HepG2 (cell line): ENCODE measurements around the gene IFI35. TPM values are rescaled to one million over a fixed set of nuclear protein-coding genes. Genes with fewer than 3 reads are reported as not detected.
A peak's percentile ranks its signal among the peaks of the same experiment; 100 is the strongest.

Experiments
- AHR ChIP-seq: IDR thresholded peaks from 2 replicates; pipeline ENCODE4 v1.6.1; 2018; ENCODE audit warnings: missing genetic modification reagents, missing compliant biosample characterization
- EHMT2 ChIP-seq: fragments of 200-600 bp; sonication (generic); IDR thresholded peaks from 2 replicates; pipeline ENCODE4 v1.7.0; 2017; ENCODE audit warnings: antibody characterized with exemption, low read depth, low read length, borderline replicate concordance
- FLYWCH1 ChIP-seq: sonication (generic); formaldehyde crosslinking; IDR thresholded peaks from 2 replicates; pipeline ENCODE4 v1.8.1; 2023; ENCODE audit warnings: mild to moderate bottlenecking, missing genetic modification reagents
- HNF4A ChIP-seq: sonication (generic); formaldehyde crosslinking; IDR thresholded peaks from 2 replicates; pipeline ENCODE4 v1.4.0; 2020; ENCODE audit warnings: missing genetic modification reagents
- NFE2L1 ChIP-seq: sonication (generic); formaldehyde crosslinking; IDR thresholded peaks from 2 replicates; pipeline ENCODE4 v1.4.0; 2020; ENCODE audit warnings: missing genetic modification reagents, mild to moderate bottlenecking, borderline replicate concordance
- NKX3-1 ChIP-seq: sonication (generic); formaldehyde crosslinking; IDR thresholded peaks from 2 replicates; pipeline ENCODE4 v1.5.0; 2020; ENCODE audit warnings: missing genetic modification reagents
- RBFOX2 ChIP-seq: fragments of 200-400 bp; formaldehyde crosslinking; IDR thresholded peaks from 2 replicates; pipeline ENCODE4 v1.6.1; 2017; ENCODE audit warnings: low read depth, mild to moderate bottlenecking, low read length
- RBM39 ChIP-seq: fragments of 200-400 bp; formaldehyde crosslinking; IDR thresholded peaks from one replicate; pipeline ENCODE4 v1.6.1; 2018; ENCODE audit warnings: antibody characterized with exemption, mild to moderate bottlenecking, low read depth, low read length; ENCODE audit not compliant: poor library complexity, severe bottlenecking
- RELA ChIP-seq: sonication (generic); formaldehyde crosslinking; IDR thresholded peaks from 2 replicates; pipeline ENCODE4 v1.4.0; 2020; ENCODE audit warnings: missing genetic modification reagents
- ZFP90 ChIP-seq: sonication (generic); formaldehyde crosslinking; IDR thresholded peaks from 2 replicates; pipeline ENCODE4 v1.8.0; 2022; ENCODE audit warnings: missing genetic modification reagents, mild to moderate bottlenecking, inconsistent platforms, borderline replicate concordance
- ZNF205 ChIP-seq: IDR thresholded peaks from 2 replicates; pipeline ENCODE4 v1.6.1; 2018; ENCODE audit warnings: missing biosample characterization, missing genetic modification reagents
- ZNF232 ChIP-seq: sonication (generic); formaldehyde crosslinking; IDR thresholded peaks from 2 replicates; pipeline ENCODE4 v1.4.0; 2020; ENCODE audit warnings: missing genetic modification reagents, borderline replicate concordance
- ZNF337 ChIP-seq: sonication (generic); formaldehyde crosslinking; IDR thresholded peaks from 2 replicates; pipeline ENCODE4 v1.5.1; 2020; ENCODE audit warnings: missing genetic modification reagents, low read depth, mild to moderate bottlenecking, borderline replicate concordance
- ZNF44 ChIP-seq: sonication (generic); formaldehyde crosslinking; IDR thresholded peaks from 2 replicates; pipeline ENCODE4 v1.5.1; 2020; ENCODE audit warnings: mild to moderate bottlenecking, missing genetic modification reagents
- ZNF562 ChIP-seq: sonication (generic); formaldehyde crosslinking; IDR thresholded peaks from 2 replicates; pipeline ENCODE4 v1.8.0; 2022; ENCODE audit warnings: missing genetic modification reagents, borderline replicate concordance
- polyA plus RNA-seq, 8 experiments: library from polyadenylated mRNA; depleted of rRNA in 3 of 8; stranded (reverse) in 7 of 8; unstranded in 1 of 8; fragments of >200 nt; fragmentation: Illumina TruSeq in 4 of 8; extraction: Trizol in 4 of 8; gene quantifications; 2 replicates each; pipeline versions ENCODE4 v1.2.1 to v1.2.3, GENCODE V29; 2011 to 2016; ENCODE audit warnings: low read depth in 4 of 8, missing spikeins in 1 of 8, mixed read lengths in 1 of 8; ENCODE audit not compliant: insufficient read depth in 1 of 8
- total RNA-seq, 5 experiments: library from RNA; depleted of rRNA; stranded (reverse); fragments of >200 nt; fragmentation: Illumina TruSeq; extraction: Trizol; gene quantifications; 2 replicates each; pipeline ENCODE4 v1.2.3, GENCODE V29; 2016; ENCODE audit warnings: low read depth in 1 of 5
- TF ChIP-seq, protein P1 (sequence below): sonication (generic); formaldehyde crosslinking; IDR thresholded peaks from 2 replicates; pipeline ENCODE4 v1.4.0; 2020; ENCODE audit warnings: missing genetic modification reagents
- TF ChIP-seq, protein P2 (sequence below): IDR thresholded peaks from 2 replicates; pipeline ENCODE4 v1.6.1; 2016; ENCODE audit warnings: low read depth, control low read depth
- TF ChIP-seq, protein P3 (sequence below): sonication (generic); formaldehyde crosslinking; IDR thresholded peaks from 2 replicates; pipeline ENCODE4 v1.4.0; 2020; ENCODE audit warnings: missing genetic modification reagents, borderline replicate concordance
- TF ChIP-seq, protein P4 (sequence below): sonication (generic); formaldehyde crosslinking; IDR thresholded peaks from 2 replicates; pipeline ENCODE4 v1.5.0; 2020; ENCODE audit warnings: mild to moderate bottlenecking, low read depth, missing genetic modification reagents, borderline replicate concordance

IFI35 gene
- total and polyA plus RNA-seq, 2 of the 13 experiments (the other 11 are each of a cell fraction or from before 2014, with no cell fraction given): 28.9 to 38.1 TPM

DNA sequence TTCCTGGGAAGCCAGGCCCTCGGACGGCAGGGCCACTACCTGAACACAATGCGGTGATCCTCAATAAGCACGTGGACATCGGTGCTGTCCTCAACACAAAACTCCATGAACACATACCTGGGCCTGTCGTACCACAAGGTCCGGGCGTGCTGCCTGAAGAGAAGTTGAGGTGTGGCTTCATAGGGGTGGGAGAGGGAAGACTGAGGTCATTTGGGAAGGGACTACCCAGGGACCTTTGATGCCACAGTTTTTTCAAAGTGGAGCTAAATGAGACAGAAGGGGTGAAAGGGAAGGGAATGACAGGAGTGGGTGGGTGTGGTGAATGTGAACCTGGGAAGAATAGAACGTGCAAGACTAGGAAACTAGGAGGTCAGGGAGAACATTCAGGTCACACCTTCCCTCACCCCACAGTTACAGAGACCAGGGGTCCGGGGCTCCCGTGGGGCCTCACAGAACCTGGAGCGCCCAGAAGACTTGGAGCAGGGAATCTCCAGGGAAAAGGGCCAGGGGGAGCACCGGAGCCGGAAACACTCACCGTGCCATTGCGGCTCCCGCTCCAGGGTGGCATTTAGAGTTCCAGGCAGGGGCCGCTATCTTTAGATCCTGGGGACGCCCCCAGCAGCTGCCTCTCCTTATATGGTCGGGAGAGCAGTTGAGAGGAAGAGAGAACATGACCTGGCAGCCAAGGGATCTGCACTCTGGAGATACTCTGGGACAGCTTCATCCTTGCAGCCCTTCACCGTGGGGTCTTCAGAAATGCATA lies 26.9 kb upstream of the IFI35 start, which contains the start of gene PTGES3L (continued):
- TF ChIP-seq, protein P1, sequence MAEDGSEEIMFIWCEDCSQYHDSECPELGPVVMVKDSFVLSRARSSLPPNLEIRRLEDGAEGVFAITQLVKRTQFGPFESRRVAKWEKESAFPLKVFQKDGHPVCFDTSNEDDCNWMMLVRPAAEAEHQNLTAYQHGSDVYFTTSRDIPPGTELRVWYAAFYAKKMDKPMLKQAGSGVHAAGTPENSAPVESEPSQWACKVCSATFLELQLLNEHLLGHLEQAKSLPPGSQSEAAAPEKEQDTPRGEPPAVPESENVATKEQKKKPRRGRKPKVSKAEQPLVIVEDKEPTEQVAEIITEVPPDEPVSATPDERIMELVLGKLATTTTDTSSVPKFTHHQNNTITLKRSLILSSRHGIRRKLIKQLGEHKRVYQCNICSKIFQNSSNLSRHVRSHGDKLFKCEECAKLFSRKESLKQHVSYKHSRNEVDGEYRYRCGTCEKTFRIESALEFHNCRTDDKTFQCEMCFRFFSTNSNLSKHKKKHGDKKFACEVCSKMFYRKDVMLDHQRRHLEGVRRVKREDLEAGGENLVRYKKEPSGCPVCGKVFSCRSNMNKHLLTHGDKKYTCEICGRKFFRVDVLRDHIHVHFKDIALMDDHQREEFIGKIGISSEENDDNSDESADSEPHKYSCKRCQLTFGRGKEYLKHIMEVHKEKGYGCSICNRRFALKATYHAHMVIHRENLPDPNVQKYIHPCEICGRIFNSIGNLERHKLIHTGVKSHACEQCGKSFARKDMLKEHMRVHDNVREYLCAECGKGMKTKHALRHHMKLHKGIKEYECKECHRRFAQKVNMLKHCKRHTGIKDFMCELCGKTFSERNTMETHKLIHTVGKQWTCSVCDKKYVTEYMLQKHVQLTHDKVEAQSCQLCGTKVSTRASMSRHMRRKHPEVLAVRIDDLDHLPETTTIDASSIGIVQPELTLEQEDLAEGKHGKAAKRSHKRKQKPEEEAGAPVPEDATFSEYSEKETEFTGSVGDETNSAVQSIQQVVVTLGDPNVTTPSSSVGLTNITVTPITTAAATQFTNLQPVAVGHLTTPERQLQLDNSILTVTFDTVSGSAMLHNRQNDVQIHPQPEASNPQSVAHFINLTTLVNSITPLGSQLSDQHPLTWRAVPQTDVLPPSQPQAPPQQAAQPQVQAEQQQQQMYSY (CRISPR knock-in tag): peak; percentile 83
- TF ChIP-seq NFE2L1 (CRISPR knock-in tag) (no peak), ZNF337 (CRISPR knock-in tag) (no peak), RELA (CRISPR knock-in tag) (no peak), AHR (CRISPR knock-in tag) (0 out of 2 replicates have a peak, but pooled peaks have one; percentile 22), ZNF44 (CRISPR knock-in tag) (no peak), ZNF205 (no peak; the same call in 1 of the 2 replicates), ZNF562 (CRISPR knock-in tag) (no peak), FLYWCH1 (CRISPR knock-in tag) (no peak), ZFP90 (peak; percentile 81; the same call in 1 of the 2 replicates), NKX3-1 (CRISPR knock-in tag) (no peak), HNF4A (CRISPR knock-in tag) (peak; percentile 3; the same call in 1 of the 2 replicates), RBM39 (no peak), RBFOX2 (no peak), ZNF232 (CRISPR knock-in tag) (peak; percentile 84; the same call in 1 of the 2 replicates), EHMT2 (no peak)
- TF ChIP-seq, protein P2, sequence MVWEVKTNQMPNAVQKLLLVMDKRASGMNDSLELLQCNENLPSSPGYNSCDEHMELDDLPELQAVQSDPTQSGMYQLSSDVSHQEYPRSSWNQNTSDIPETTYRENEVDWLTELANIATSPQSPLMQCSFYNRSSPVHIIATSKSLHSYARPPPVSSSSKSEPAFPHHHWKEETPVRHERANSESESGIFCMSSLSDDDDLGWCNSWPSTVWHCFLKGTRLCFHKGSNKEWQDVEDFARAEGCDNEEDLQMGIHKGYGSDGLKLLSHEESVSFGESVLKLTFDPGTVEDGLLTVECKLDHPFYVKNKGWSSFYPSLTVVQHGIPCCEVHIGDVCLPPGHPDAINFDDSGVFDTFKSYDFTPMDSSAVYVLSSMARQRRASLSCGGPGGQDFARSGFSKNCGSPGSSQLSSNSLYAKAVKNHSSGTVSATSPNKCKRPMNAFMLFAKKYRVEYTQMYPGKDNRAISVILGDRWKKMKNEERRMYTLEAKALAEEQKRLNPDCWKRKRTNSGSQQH: no peak; the same call in 1 of the 2 replicates
- TF ChIP-seq, protein P3, sequence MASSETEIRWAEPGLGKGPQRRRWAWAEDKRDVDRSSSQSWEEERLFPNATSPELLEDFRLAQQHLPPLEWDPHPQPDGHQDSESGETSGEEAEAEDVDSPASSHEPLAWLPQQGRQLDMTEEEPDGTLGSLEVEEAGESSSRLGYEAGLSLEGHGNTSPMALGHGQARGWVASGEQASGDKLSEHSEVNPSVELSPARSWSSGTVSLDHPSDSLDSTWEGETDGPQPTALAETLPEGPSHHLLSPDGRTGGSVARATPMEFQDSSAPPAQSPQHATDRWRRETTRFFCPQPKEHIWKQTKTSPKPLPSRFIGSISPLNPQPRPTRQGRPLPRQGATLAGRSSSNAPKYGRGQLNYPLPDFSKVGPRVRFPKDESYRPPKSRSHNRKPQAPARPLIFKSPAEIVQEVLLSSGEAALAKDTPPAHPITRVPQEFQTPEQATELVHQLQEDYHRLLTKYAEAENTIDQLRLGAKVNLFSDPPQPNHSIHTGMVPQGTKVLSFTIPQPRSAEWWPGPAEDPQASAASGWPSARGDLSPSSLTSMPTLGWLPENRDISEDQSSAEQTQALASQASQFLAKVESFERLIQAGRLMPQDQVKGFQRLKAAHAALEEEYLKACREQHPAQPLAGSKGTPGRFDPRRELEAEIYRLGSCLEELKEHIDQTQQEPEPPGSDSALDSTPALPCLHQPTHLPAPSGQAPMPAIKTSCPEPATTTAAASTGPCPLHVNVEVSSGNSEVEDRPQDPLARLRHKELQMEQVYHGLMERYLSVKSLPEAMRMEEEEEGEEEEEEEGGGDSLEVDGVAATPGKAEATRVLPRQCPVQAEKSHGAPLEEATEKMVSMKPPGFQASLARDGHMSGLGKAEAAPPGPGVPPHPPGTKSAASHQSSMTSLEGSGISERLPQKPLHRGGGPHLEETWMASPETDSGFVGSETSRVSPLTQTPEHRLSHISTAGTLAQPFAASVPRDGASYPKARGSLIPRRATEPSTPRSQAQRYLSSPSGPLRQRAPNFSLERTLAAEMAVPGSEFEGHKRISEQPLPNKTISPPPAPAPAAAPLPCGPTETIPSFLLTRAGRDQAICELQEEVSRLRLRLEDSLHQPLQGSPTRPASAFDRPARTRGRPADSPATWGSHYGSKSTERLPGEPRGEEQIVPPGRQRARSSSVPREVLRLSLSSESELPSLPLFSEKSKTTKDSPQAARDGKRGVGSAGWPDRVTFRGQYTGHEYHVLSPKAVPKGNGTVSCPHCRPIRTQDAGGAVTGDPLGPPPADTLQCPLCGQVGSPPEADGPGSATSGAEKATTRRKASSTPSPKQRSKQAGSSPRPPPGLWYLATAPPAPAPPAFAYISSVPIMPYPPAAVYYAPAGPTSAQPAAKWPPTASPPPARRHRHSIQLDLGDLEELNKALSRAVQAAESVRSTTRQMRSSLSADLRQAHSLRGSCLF (CRISPR knock-in tag): no peak
- TF ChIP-seq, protein P4, sequence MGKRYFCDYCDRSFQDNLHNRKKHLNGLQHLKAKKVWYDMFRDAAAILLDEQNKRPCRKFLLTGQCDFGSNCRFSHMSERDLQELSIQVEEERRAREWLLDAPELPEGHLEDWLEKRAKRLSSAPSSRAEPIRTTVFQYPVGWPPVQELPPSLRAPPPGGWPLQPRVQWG (CRISPR knock-in tag): no peak
